Measurements from ENCODE around the gene FAM13A.
A peak's percentile ranks its signal among the peaks of the same experiment; 100 is the strongest.

Gene FAM13A

GRCh38 chr4:88735564-88735963 is 321.4 kb downstream of the FAM13A start:
- Mint-ChIP-seq H3K9me3 (no peaks in the 10 kb centered on the region), H3K27ac (no peak overlapping the region), H3K4me3 (no peak overlapping the region), H3K36me3 (peaks cover 68% of the 10 kb centered on the region), H3K4me1 (peaks cover 10% of the 10 kb centered on the region)
- DNase-seq (ENCODE audit: low spot score in 2 of 2) (no peak), ATAC-seq (no peak)

GRCh38 chr4:88734403-88734949 is 322.5 kb downstream of the FAM13A start:
- peaks cover 69% of the 10 kb centered on the region for H3K36me3 Mint-ChIP-seq
- no peaks in the 10 kb centered on the region for H3K9me3 Mint-ChIP-seq
- peak overlapping the region; percentile 23 for H3K27ac Mint-ChIP-seq
- no peak overlapping the region for H3K4me3 Mint-ChIP-seq
- H3K4me1 Mint-ChIP-seq = peaks cover 10% of the 10 kb centered on the region
- DNase-seq (ENCODE audit: low spot score in 2 of 2) (no peak), ATAC-seq (peak; percentile 32)

GRCh38 chr4:88732714-88733368 is 324.1 kb downstream of the FAM13A start:
- H3K27ac Mint-ChIP-seq = peak overlapping the region; percentile 23
- no peak overlapping the region for H3K4me3 Mint-ChIP-seq
- H3K36me3 Mint-ChIP-seq = peaks cover 74% of the 10 kb centered on the region

GRCh38 chr4:88731381-88731780 is 325.6 kb downstream of the FAM13A start:
- no peak overlapping the region for H3K27ac Mint-ChIP-seq
- H3K4me1 Mint-ChIP-seq = no peaks in the 10 kb centered on the region
- peaks cover 79% of the 10 kb centered on the region for H3K36me3 Mint-ChIP-seq
- no peak overlapping the region for H3K4me3 Mint-ChIP-seq
- ATAC-seq (no peak), DNase-seq (ENCODE audit: low spot score in 2 of 2) (no peak)
- no peaks in the 10 kb centered on the region for H3K9me3 Mint-ChIP-seq

More at GRCh38 chr4:88732714-88733368, 324.1 kb downstream of the FAM13A start:
- Mint-ChIP-seq H3K9me3 (no peaks in the 10 kb centered on the region), H3K4me1 (peaks cover 5% of the 10 kb centered on the region)
- DNase-seq (ENCODE audit: low spot score in 2 of 2) = no peak
- no peak for ATAC-seq

- Mint-ChIP-seq H3K4me1 (no peaks in the 10 kb centered on the region), H3K9me3 (no peaks in the 10 kb centered on the region), H3K4me3 (no peak overlapping the region), H3K36me3 (peaks cover 79% of the 10 kb centered on the region), H3K27ac (no peak overlapping the region)
- DNase-seq (ENCODE audit: low spot score in 2 of 2) = no peak
- ATAC-seq = no peak
Observed at GRCh38 chr4:88730811-88731210, 326.2 kb downstream of the FAM13A start.

- Mint-ChIP-seq H3K4me3 (no peak overlapping the region), H3K4me1 (no peaks in the 10 kb centered on the region), H3K36me3 (peaks cover 87% of the 10 kb centered on the region), H3K9me3 (no peaks in the 10 kb centered on the region), H3K27ac (no peak overlapping the region)
- ATAC-seq = no peak
- no peak for DNase-seq (ENCODE audit: low spot score in 2 of 2)
Observed at GRCh38 chr4:88729146-88729760, 327.7 kb downstream of the FAM13A start.

- H3K9me3 Mint-ChIP-seq = no peaks in the 10 kb centered on the region
- no peak overlapping the region for H3K4me3 Mint-ChIP-seq
- peaks cover 88% of the 10 kb centered on the region for H3K36me3 Mint-ChIP-seq
- no peaks in the 10 kb centered on the region for H3K4me1 Mint-ChIP-seq
- H3K27ac Mint-ChIP-seq = peak overlapping the region; percentile 70
- ATAC-seq = peak; percentile 51
- no peak for DNase-seq (ENCODE audit: low spot score in 2 of 2)
Observed at GRCh38 chr4:88728146-88728545, 328.8 kb downstream of the FAM13A start.

- no peak for ATAC-seq
- Mint-ChIP-seq H3K4me1 (no peaks in the 10 kb centered on the region), H3K36me3 (peaks cover 93% of the 10 kb centered on the region), H3K4me3 (no peak overlapping the region), H3K27ac (no peak overlapping the region), H3K9me3 (no peaks in the 10 kb centered on the region)
- no peak for DNase-seq (ENCODE audit: low spot score in 2 of 2)
Observed at GRCh38 chr4:88725986-88726385, 331.0 kb downstream of the FAM13A start.

GRCh38 chr4:88725143-88725542 is 331.8 kb downstream of the FAM13A start:
- no peaks in the 10 kb centered on the region for H3K9me3 Mint-ChIP-seq
- H3K27ac Mint-ChIP-seq = no peak overlapping the region
- peaks cover 93% of the 10 kb centered on the region for H3K36me3 Mint-ChIP-seq
- no peak overlapping the region for H3K4me3 Mint-ChIP-seq
- DNase-seq (ENCODE audit: low spot score in 2 of 2) = no peak
- H3K4me1 Mint-ChIP-seq = no peaks in the 10 kb centered on the region
- ATAC-seq = no peak

- H3K4me1 Mint-ChIP-seq = no peaks in the 10 kb centered on the region
- H3K4me3 Mint-ChIP-seq = no peak overlapping the region
- peaks cover 92% of the 10 kb centered on the region for H3K36me3 Mint-ChIP-seq
- ATAC-seq (no peak), DNase-seq (ENCODE audit: low spot score in 2 of 2) (no peak)
- no peaks in the 10 kb centered on the region for H3K9me3 Mint-ChIP-seq
- no peak overlapping the region for H3K27ac Mint-ChIP-seq
Observed at GRCh38 chr4:88724406-88724805, 332.6 kb downstream of the FAM13A start.

GRCh38 chr4:88722828-88723227 is 334.2 kb downstream of the FAM13A start:
- Mint-ChIP-seq H3K9me3 (no peaks in the 10 kb centered on the region), H3K36me3 (peaks cover 92% of the 10 kb centered on the region), H3K4me1 (no peaks in the 10 kb centered on the region), H3K27ac (peak overlapping the region; percentile 19), H3K4me3 (no peak overlapping the region)
- no peak for DNase-seq (ENCODE audit: low spot score in 2 of 2)
- no peak for ATAC-seq

GRCh38 chr4:88722276-88722780 is 334.7 kb downstream of the FAM13A start:
- Mint-ChIP-seq H3K9me3 (peaks cover 5% of the 10 kb centered on the region), H3K4me1 (no peaks in the 10 kb centered on the region), H3K36me3 (peaks cover 92% of the 10 kb centered on the region), H3K27ac (no peak overlapping the region), H3K4me3 (no peak overlapping the region)
- ATAC-seq (no peak), DNase-seq (ENCODE audit: low spot score in 2 of 2) (no peak)

GRCh38 chr4:88720451-88721428 is 336.2 kb downstream of the FAM13A start:
- ATAC-seq = no peak
- DNase-seq (ENCODE audit: low spot score in 2 of 2) = no peak
- peaks cover 92% of the 10 kb centered on the region for H3K36me3 Mint-ChIP-seq
- peak overlapping the region; percentile 52 for H3K27ac Mint-ChIP-seq
- H3K9me3 Mint-ChIP-seq = peaks cover 8% of the 10 kb centered on the region
- H3K4me3 Mint-ChIP-seq = no peak overlapping the region
- no peaks in the 10 kb centered on the region for H3K4me1 Mint-ChIP-seq

GRCh38 chr4:88719381-88719780 is 337.6 kb downstream of the FAM13A start:
- H3K4me3 Mint-ChIP-seq = no peak overlapping the region
- H3K27ac Mint-ChIP-seq = no peak overlapping the region
- no peak for ATAC-seq
- H3K9me3 Mint-ChIP-seq = peaks cover 8% of the 10 kb centered on the region
- no peak for DNase-seq (ENCODE audit: low spot score in 2 of 2)
- no peaks in the 10 kb centered on the region for H3K4me1 Mint-ChIP-seq
- H3K36me3 Mint-ChIP-seq = peaks cover 91% of the 10 kb centered on the region

GRCh38 chr4:88718098-88718497 is 338.9 kb downstream of the FAM13A start:
- peaks cover 88% of the 10 kb centered on the region for H3K36me3 Mint-ChIP-seq
- H3K4me3 Mint-ChIP-seq = no peak overlapping the region
- ATAC-seq = no peak
- no peaks in the 10 kb centered on the region for H3K4me1 Mint-ChIP-seq
- peaks cover 8% of the 10 kb centered on the region for H3K9me3 Mint-ChIP-seq
- no peak overlapping the region for H3K27ac Mint-ChIP-seq
- DNase-seq (ENCODE audit: low spot score in 2 of 2) = no peak
